Measurements from ENCODE around the gene NCKAP5. TPM values are rescaled to one million over a fixed set of nuclear protein-coding genes. Genes with fewer than 3 reads are reported as not detected.

NCKAP5 gene
- total RNA-seq, 4 donors from 2014 or later, result 0.03 to 0.55 (median 0.33) TPM

DNA sequence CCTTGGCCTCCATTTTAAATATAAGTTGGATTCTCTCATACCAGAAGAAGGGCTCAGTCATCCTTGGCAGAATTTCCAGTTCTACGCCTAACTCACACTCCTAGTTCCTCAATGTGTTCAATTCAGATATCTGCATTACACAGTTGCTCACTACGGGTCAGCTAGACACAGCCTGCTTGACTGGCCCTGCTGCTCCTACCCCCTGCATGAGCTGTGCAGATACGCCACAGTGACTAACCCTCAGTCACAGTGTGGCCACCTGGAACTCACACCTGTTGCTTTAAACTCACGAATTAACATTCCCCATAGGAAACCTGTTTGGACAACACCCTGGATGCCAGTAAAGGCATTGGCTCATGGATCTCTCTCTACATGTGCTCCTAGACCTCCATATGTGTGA lies 429.6 kb downstream of the NCKAP5 start:
- TF ChIP-seq, protein P1, sequence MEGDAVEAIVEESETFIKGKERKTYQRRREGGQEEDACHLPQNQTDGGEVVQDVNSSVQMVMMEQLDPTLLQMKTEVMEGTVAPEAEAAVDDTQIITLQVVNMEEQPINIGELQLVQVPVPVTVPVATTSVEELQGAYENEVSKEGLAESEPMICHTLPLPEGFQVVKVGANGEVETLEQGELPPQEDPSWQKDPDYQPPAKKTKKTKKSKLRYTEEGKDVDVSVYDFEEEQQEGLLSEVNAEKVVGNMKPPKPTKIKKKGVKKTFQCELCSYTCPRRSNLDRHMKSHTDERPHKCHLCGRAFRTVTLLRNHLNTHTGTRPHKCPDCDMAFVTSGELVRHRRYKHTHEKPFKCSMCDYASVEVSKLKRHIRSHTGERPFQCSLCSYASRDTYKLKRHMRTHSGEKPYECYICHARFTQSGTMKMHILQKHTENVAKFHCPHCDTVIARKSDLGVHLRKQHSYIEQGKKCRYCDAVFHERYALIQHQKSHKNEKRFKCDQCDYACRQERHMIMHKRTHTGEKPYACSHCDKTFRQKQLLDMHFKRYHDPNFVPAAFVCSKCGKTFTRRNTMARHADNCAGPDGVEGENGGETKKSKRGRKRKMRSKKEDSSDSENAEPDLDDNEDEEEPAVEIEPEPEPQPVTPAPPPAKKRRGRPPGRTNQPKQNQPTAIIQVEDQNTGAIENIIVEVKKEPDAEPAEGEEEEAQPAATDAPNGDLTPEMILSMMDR (IDR thresholded peaks at IDR 0.05 in 4 of 5, conservative IDR thresholded peaks at IDR 0.05 in 1 of 5), result no peak
- TF ChIP-seq POLR2A (IDR thresholded peaks at IDR 0.05), result no peak
- DNase-seq, result no peak
- H3K36me3 ChIP-seq, result no peaks in the 10 kb centered on the region
- H3K27me3 ChIP-seq, result no peaks in the 10 kb centered on the region
- intact Hi-C loops (cut with DNase I; ENCODE audit: low total_unique reads), result no loop called here
- no peaks in the 10 kb centered on the region for H3K9me3 ChIP-seq
- no peaks in the 10 kb centered on the region for H3K4me1 ChIP-seq
- no peak overlapping the region for H3K4me3 ChIP-seq
- no peak for ATAC-seq
- no peak overlapping the region for H3K27ac ChIP-seq
- in situ Hi-C loops (cut with MboI; ENCODE audit: low sequenced_read_pairs in 4 of 4), result no loop called here

DNA sequence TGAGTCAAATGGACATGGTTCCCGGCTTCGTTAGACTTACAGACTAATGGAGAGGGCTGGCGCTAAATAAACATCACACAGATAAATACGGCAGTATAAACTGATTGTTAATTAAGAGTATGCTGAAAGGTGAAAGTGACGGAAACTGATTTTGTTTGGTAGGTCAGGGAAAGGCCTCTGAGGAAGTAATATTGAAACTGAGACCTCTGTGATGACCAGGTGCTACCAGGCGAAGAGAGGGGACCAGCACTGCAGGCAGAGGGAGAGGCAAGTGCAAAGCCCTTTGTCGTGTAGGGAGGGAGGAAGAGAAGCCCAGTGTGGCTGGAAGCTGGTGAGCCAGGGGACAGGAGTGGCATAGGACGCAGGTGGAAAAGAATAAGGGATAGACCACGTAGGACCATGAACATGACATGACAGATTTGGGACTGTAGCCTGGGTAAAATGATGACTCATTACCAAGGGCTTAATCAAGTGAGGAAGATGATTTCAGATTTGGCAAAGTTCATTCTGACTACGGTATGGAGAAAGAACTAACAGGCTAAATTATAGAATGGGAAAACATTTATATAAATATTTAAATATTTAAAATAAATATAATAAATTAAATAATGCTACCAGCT lies 433.1 kb downstream of the NCKAP5 start:
- TF ChIP-seq, protein P1 (IDR thresholded peaks at IDR 0.05 in 4 of 5, conservative IDR thresholded peaks at IDR 0.05 in 1 of 5), result no peak
- TF ChIP-seq POLR2A (IDR thresholded peaks at IDR 0.05), result no peak
- DNase-seq, result no peak
- no peak overlapping the region for H3K4me3 ChIP-seq
- intact Hi-C loops (cut with DNase I; ENCODE audit: low total_unique reads) (no loop called here), in situ Hi-C loops (cut with MboI; ENCODE audit: low sequenced_read_pairs in 4 of 4) (no loop called here)
- H3K27me3 ChIP-seq, result no peaks in the 10 kb centered on the region
- H3K27ac ChIP-seq, result no peak overlapping the region
- H3K9me3 ChIP-seq, result no peaks in the 10 kb centered on the region
- H3K36me3 ChIP-seq, result no peaks in the 10 kb centered on the region
- ATAC-seq, result no peak
- no peaks in the 10 kb centered on the region for H3K4me1 ChIP-seq

DNA sequence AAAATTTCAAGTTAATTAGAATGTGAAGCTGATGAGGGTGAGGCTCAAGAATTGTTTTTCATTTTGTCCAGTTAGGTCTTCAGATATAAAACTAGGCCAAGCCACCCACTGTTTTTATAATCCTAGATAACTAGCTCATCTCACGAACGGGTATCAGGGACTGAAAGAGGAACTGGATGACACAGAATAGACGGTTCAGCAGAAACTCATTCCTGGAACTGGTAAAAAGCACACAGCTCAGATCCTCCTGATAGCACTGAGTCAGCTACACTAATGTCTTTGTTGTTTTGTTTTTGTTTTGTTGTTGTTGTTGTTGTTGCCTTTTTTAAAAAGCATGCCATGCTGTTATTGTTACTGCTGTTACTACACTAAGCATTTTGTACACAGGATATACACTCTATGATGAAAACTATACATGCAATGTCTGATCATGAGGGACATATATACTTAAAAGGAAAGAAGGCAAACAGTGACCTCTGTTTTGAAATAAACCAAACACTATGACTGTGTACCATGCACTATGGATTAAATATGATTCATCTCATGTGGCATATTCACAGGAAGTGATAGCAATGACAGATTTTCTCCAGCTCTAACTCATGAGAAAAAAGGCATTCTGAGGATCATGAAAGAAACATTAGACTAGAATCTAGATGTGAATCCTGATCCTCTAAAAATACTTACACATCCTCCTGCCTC lies 437.6 kb downstream of the NCKAP5 start:
- Histone ChIP-seq H3K36me3 (no peaks in the 10 kb centered on the region), H3K4me1 (no peaks in the 10 kb centered on the region), H3K9me3 (no peaks in the 10 kb centered on the region), H3K27ac (no peak overlapping the region), H3K4me3 (no peak overlapping the region), H3K27me3 (no peaks in the 10 kb centered on the region)
- TF ChIP-seq POLR2A (IDR thresholded peaks at IDR 0.05), result no peak
- TF ChIP-seq, protein P1 (IDR thresholded peaks at IDR 0.05 in 4 of 5, conservative IDR thresholded peaks at IDR 0.05 in 1 of 5), result no peak
- in situ Hi-C loops (cut with MboI; ENCODE audit: low sequenced_read_pairs in 4 of 4), result no loop called here
- DNase-seq (no peak), ATAC-seq (no peak)
- intact Hi-C loops (cut with DNase I; ENCODE audit: low total_unique reads), result no loop called here

DNA sequence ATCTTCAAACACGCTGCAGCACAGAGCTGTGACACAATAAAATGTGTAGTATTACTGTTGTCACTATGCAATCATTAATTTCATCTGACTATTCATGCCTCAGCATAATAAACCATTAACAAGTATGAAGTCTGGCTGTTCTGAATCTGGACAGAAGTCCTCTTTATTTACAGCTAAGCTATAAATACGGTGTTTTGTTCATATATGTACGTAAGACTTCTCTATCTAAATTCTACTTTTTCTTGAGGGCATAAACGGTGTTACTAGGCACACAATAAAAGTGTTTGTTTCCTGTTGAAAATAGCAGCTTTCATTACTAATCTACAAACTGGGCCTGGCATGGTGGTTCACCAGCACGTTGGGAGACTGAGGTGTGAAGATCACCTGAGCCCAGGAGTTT lies 443.8 kb downstream of the NCKAP5 start:
- ATAC-seq (no peak), DNase-seq (no peak)
- in situ Hi-C loops (cut with MboI; ENCODE audit: low sequenced_read_pairs in 4 of 4), result no loop called here
- intact Hi-C loops (cut with DNase I; ENCODE audit: low total_unique reads), result no loop called here
- Histone ChIP-seq H3K36me3 (no peaks in the 10 kb centered on the region), H3K9me3 (no peaks in the 10 kb centered on the region), H3K4me3 (no peak overlapping the region), H3K4me1 (no peaks in the 10 kb centered on the region), H3K27me3 (no peaks in the 10 kb centered on the region), H3K27ac (no peak overlapping the region)
- no peak for TF ChIP-seq POLR2A (IDR thresholded peaks at IDR 0.05)
- TF ChIP-seq, protein P1 (IDR thresholded peaks at IDR 0.05 in 4 of 5, conservative IDR thresholded peaks at IDR 0.05 in 1 of 5), result no peak
